ENCODE data around the gene RNF41. TPM values are rescaled to one million over a fixed set of nuclear protein-coding genes. Genes with fewer than 3 reads are reported as not detected.

RNF41 gene
- total and polyA plus RNA-seq, 4 donors: 18.1 to 54.6 (median 45.1) TPM

DNA sequence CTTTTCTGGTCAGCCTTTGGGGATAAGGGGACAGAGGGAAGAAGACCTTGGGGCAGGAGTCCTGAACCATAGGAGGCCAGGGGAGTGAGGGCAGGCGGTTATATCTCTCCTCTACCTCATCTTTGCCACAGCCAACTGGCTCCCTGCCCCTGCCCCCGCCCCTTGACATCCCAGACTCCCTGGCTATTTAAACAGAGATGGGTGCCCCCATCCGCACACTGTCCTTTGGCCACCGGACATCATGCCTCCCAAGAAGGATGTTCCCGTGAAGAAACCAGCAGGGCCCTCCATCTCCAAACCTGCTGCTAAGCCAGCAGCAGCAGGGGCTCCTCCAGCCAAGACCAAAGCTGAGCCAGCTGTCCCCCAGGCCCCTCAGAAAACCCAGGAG is 68.0 kb downstream of the RNF41 start:
- peaks cover 7 to 30% (median 10%) of the 10 kb centered on the region in 5 donors for H3K4me1 ChIP-seq (ENCODE audit: control insufficient read depth in 5 of 5, insufficient read depth in 5 of 5, low read length in 5 of 5)
- no peak overlapping the region for H3K27ac ChIP-seq (ENCODE audit: low read depth in 1 of 2, low read length in 1 of 2)
- H3K9ac ChIP-seq (ENCODE audit: insufficient read depth in 1 of 2, low read length in 2 of 2): peak overlapping the region in 1 of 2 donors; percentile 85
- H3K36me3 ChIP-seq (ENCODE audit: control insufficient read depth in 4 of 4, insufficient read depth in 4 of 4, low read length in 4 of 4): peaks cover 0 to 13% (median 5%) of the 10 kb centered on the region in 4 donors
- TF ChIP-seq, protein P1, sequence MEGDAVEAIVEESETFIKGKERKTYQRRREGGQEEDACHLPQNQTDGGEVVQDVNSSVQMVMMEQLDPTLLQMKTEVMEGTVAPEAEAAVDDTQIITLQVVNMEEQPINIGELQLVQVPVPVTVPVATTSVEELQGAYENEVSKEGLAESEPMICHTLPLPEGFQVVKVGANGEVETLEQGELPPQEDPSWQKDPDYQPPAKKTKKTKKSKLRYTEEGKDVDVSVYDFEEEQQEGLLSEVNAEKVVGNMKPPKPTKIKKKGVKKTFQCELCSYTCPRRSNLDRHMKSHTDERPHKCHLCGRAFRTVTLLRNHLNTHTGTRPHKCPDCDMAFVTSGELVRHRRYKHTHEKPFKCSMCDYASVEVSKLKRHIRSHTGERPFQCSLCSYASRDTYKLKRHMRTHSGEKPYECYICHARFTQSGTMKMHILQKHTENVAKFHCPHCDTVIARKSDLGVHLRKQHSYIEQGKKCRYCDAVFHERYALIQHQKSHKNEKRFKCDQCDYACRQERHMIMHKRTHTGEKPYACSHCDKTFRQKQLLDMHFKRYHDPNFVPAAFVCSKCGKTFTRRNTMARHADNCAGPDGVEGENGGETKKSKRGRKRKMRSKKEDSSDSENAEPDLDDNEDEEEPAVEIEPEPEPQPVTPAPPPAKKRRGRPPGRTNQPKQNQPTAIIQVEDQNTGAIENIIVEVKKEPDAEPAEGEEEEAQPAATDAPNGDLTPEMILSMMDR (IDR thresholded peaks at IDR 0.05; ENCODE audit: control extremely low read depth, extremely low read depth): no peak
- ATAC-seq (ENCODE audit: insufficient read depth, low FRiP score) (no peak), DNase-seq (no peak)
- H3K4me3 ChIP-seq: no peak overlapping the region
- no peaks in the 10 kb centered on the region for H3K9me3 ChIP-seq (ENCODE audit: control insufficient read depth in 4 of 4, insufficient read depth in 3 of 4, low read length in 3 of 4)
- 82 to 90% methylated on average over 5 of the region's 5 CpGs for WGBS, 2 donors
- no peaks in the 10 kb centered on the region for H3K27me3 ChIP-seq (ENCODE audit: control insufficient read depth in 3 of 3, insufficient read depth in 3 of 3, low read length in 2 of 3)

DNA sequence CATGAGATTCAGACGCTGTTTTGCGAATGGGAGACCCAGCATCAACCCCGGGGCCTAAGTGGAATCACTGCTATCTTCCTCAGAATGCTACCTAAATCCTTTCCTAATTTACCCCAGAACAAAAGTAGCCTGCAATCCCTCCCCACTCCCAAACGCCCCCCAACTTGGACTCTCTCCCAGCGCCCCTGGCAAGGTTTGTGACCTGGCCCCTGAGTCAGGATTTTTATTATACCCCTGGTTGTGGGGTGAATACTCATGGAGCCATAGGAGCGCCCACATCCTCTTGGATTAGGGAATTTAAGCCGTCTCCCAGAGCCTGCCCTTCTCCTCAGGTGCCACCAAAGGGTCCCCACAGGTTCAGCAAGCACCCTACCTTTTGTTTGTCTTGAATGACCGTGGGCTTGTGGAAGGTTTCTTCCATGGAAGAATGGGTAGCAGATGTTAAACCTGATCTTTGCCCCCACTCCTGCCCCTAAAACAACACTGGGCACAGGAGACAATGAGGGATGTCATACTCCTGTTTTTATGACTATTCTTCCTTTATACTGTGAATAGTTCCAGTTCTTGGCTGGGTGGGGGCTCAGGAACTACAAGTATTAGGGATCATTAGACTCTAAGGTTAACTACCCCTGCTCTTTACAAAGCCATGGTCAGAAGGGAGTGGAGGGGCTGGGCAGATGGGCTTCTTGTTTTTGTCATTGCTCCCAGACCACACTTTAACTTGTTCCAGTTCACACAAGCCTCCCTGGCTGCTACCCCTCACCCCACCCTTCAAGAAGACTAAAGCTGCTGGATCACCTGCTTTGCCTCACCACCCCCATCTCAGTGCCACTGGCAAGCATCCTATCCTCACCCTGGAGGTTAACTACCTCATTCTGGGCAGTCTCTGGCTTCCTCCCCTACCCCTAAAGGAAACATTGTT is 68.7 kb downstream of the RNF41 start:
- no peaks in the 10 kb centered on the region for H3K9me3 ChIP-seq (ENCODE audit: control insufficient read depth in 4 of 4, insufficient read depth in 3 of 4, low read length in 3 of 4)
- peak overlapping the region; percentile 18 for H3K4me3 ChIP-seq
- TF ChIP-seq, protein P1 (IDR thresholded peaks at IDR 0.05; ENCODE audit: control extremely low read depth, extremely low read depth): no peak
- peak overlapping the region; percentile 35 to 85 for H3K9ac ChIP-seq (ENCODE audit: insufficient read depth in 1 of 2, low read length in 2 of 2)
- H3K27ac ChIP-seq (ENCODE audit: low read depth in 1 of 2, low read length in 1 of 2): peak overlapping the region; percentile 59 to 94
- DNase-seq (no peak), ATAC-seq (ENCODE audit: insufficient read depth, low FRiP score) (no peak)
- no peaks in the 10 kb centered on the region for H3K27me3 ChIP-seq (ENCODE audit: control insufficient read depth in 3 of 3, insufficient read depth in 3 of 3, low read length in 2 of 3)
- 14 to 20% methylated on average over 8 of the region's 8 CpGs for WGBS, 2 donors
- peaks cover 0 to 11% (median 4%) of the 10 kb centered on the region in 4 donors for H3K36me3 ChIP-seq (ENCODE audit: control insufficient read depth in 4 of 4, insufficient read depth in 4 of 4, low read length in 4 of 4)
- peaks cover 7 to 30% (median 10%) of the 10 kb centered on the region in 5 donors for H3K4me1 ChIP-seq (ENCODE audit: control insufficient read depth in 5 of 5, insufficient read depth in 5 of 5, low read length in 5 of 5)

Other genes starting within 250 kb of the RNF41 start
- 100 to 1,000 TPM; 113 to 118 TPM for gene RAB5B, start 247.8 kb downstream of the RNF41 start, total RNA-seq
- gene RAB5B, start 247.8 kb downstream of the RNF41 start, polyA plus RNA-seq: 10 to 100 TPM; 64.5 to 70.0 TPM
- 10 to 100 TPM; 17.7 to 26.2 TPM for gene SUOX, start 224.6 kb downstream of the RNF41 start, total RNA-seq
- gene SUOX, start 224.6 kb downstream of the RNF41 start, polyA plus RNA-seq: 10 to 100 TPM; 15.1 to 17.1 TPM
- gene IKZF4, start 200.9 kb downstream of the RNF41 start, total RNA-seq: 10 to 100 TPM in 1 of 2 donors, 1 to 10 TPM in 1; 7.0 to 10.7 TPM
- gene IKZF4, start 200.9 kb downstream of the RNF41 start, polyA plus RNA-seq: 1 to 10 TPM; 3.3 to 3.5 TPM
- gene RPS26, start 180.0 kb downstream of the RNF41 start, total RNA-seq: 10 to 100 TPM; 53.1 to 94.2 TPM
- gene RPS26, start 180.0 kb downstream of the RNF41 start, polyA plus RNA-seq: 1,000 to 10,000 TPM; 1,088 to 1,477 TPM
- gene ERBB3, start 141.8 kb downstream of the RNF41 start, total RNA-seq: 100 to 1,000 TPM in 1 of 2 donors, 10 to 100 TPM in 1; 67.9 to 191 TPM
- 10 to 100 TPM; 31.4 to 52.3 TPM for gene ERBB3, start 141.8 kb downstream of the RNF41 start, polyA plus RNA-seq
- gene PA2G4, start 117.4 kb downstream of the RNF41 start, total RNA-seq: 10 to 100 TPM; 80.2 to 81.3 TPM
- gene PA2G4, start 117.4 kb downstream of the RNF41 start, polyA plus RNA-seq: 100 to 1,000 TPM in 1 of 2 donors, 10 to 100 TPM in 1; 97.6 to 137 TPM
- gene RPL41, start 105.3 kb downstream of the RNF41 start, total RNA-seq: 1,000 to 10,000 TPM; 1,569 to 3,132 TPM
- 1,000 to 10,000 TPM; 4,690 to 5,737 TPM for gene RPL41, start 105.3 kb downstream of the RNF41 start, polyA plus RNA-seq
- 1 to 10 TPM; 2.5 to 7.9 TPM for gene ZC3H10, start 103.7 kb downstream of the RNF41 start, total RNA-seq
- 1 to 10 TPM; 3.1 to 3.5 TPM for gene ZC3H10, start 103.7 kb downstream of the RNF41 start, polyA plus RNA-seq
- gene ESYT1, start 93.7 kb downstream of the RNF41 start, total RNA-seq: 100 to 1,000 TPM in 1 of 2 donors, 10 to 100 TPM in 1; 57.4 to 131 TPM
- gene ESYT1, start 93.7 kb downstream of the RNF41 start, polyA plus RNA-seq: 10 to 100 TPM; 23.5 to 71.0 TPM
- 10 to 100 TPM; 39.1 to 46.1 TPM for gene MYL6B, start 69.3 kb downstream of the RNF41 start, total RNA-seq
- 10 to 100 TPM; 20.7 to 40.3 TPM for gene MYL6B, start 69.3 kb downstream of the RNF41 start, polyA plus RNA-seq
- 1,000 to 10,000 TPM; 1,471 to 1,783 TPM for gene MYL6, start 63.6 kb downstream of the RNF41 start, total RNA-seq
- 1,000 to 10,000 TPM; 2,612 to 3,593 TPM for gene MYL6, start 63.6 kb downstream of the RNF41 start, polyA plus RNA-seq
- gene SMARCC2, start 32.4 kb downstream of the RNF41 start, total RNA-seq: 10 to 100 TPM; 66.5 to 97.5 TPM
- 10 to 100 TPM; 23.9 to 29.0 TPM for gene SMARCC2, start 32.4 kb downstream of the RNF41 start, polyA plus RNA-seq
- 10 to 100 TPM; 11.3 to 31.4 TPM for gene NABP2, start 2.4 kb upstream of the RNF41 start, total RNA-seq
- gene NABP2, start 2.4 kb upstream of the RNF41 start, polyA plus RNA-seq: 10 to 100 TPM; 22.1 to 23.8 TPM
- gene SLC39A5, start 8.1 kb upstream of the RNF41 start, total RNA-seq: 1 to 10 TPM in 1 of 2 donors, under 1 TPM in 1; 0.71 to 1.1 TPM
- under 1 TPM; 0.13 to 0.20 TPM for gene SLC39A5, start 8.1 kb upstream of the RNF41 start, polyA plus RNA-seq
- 10 to 100 TPM; 25.9 to 38.1 TPM for gene ANKRD52, start 36.5 kb upstream of the RNF41 start, total RNA-seq
- 1 to 10 TPM; 9.2 to 9.9 TPM for gene ANKRD52, start 36.5 kb upstream of the RNF41 start, polyA plus RNA-seq
- 10 to 100 TPM in 1 of 2 donors, 1 to 10 TPM in 1; 8.3 to 16.5 TPM for gene COQ10A, start 45.0 kb upstream of the RNF41 start, total RNA-seq
- 10 to 100 TPM in 1 of 2 donors, 1 to 10 TPM in 1; 5.8 to 18.1 TPM for gene COQ10A, start 45.0 kb upstream of the RNF41 start, polyA plus RNA-seq
- gene CS, start 78.4 kb upstream of the RNF41 start, total RNA-seq: 100 to 1,000 TPM; 101 to 204 TPM
- gene CS, start 78.4 kb upstream of the RNF41 start, polyA plus RNA-seq: 10 to 100 TPM; 43.1 to 87.9 TPM
- gene CNPY2, start 94.1 kb upstream of the RNF41 start, total RNA-seq: 100 to 1,000 TPM in 1 of 2 donors, 10 to 100 TPM in 1; 38.8 to 125 TPM
- gene CNPY2, start 94.1 kb upstream of the RNF41 start, polyA plus RNA-seq: 100 to 1,000 TPM; 128 to 153 TPM
- 10 to 100 TPM; 61.4 to 68.2 TPM for gene PAN2, start 112.1 kb upstream of the RNF41 start, total RNA-seq
- 10 to 100 TPM; 22.4 to 43.0 TPM for gene PAN2, start 112.1 kb upstream of the RNF41 start, polyA plus RNA-seq
- gene IL23A, start 117.0 kb upstream of the RNF41 start, total RNA-seq: under 1 TPM; 0.34 to 0.77 TPM
- 1 to 10 TPM in 1 of 2 donors, under 1 TPM in 1; 0.43 to 4.0 TPM for gene IL23A, start 117.0 kb upstream of the RNF41 start, polyA plus RNA-seq
- gene STAT2, start 138.2 kb upstream of the RNF41 start, total RNA-seq: 100 to 1,000 TPM; 139 to 218 TPM
- gene STAT2, start 138.2 kb upstream of the RNF41 start, polyA plus RNA-seq: 10 to 100 TPM; 64.8 to 67.2 TPM
- gene APOF, start 140.9 kb upstream of the RNF41 start, total RNA-seq: under 1 TPM in 1 of 2 donors, not detected in 1; 0.12 TPM
- not detected for gene APOF, start 140.9 kb upstream of the RNF41 start, polyA plus RNA-seq
- gene TIMELESS, start 227.5 kb upstream of the RNF41 start, total RNA-seq: 10 to 100 TPM in 1 of 2 donors, 1 to 10 TPM in 1; 9.9 to 11.2 TPM
- gene TIMELESS, start 227.5 kb upstream of the RNF41 start, polyA plus RNA-seq: 1 to 10 TPM; 7.3 to 8.1 TPM
- gene MIP, start 232.7 kb upstream of the RNF41 start, total RNA-seq: not detected
- under 1 TPM; 0.06 to 0.08 TPM for gene MIP, start 232.7 kb upstream of the RNF41 start, polyA plus RNA-seq
- gene SPRYD4, start 246.7 kb upstream of the RNF41 start, total RNA-seq: 1 to 10 TPM; 2.5 to 3.4 TPM
- 1 to 10 TPM; 2.0 to 2.2 TPM for gene SPRYD4, start 246.7 kb upstream of the RNF41 start, polyA plus RNA-seq

All from lung (tissue), 12 donors.